HG03039 (cell line): Measurements from ENCODE around the gene PRM2.

Experiments
- ATAC-seq: cut with Tn5 transposase; IDR thresholded peaks from one replicate; pipeline ENCODE4 v1.9.1; 2021; ENCODE audit warnings: mild to moderate bottlenecking, moderate library complexity; ENCODE audit not compliant: unreplicated experiment

PRM2 gene

DNA sequence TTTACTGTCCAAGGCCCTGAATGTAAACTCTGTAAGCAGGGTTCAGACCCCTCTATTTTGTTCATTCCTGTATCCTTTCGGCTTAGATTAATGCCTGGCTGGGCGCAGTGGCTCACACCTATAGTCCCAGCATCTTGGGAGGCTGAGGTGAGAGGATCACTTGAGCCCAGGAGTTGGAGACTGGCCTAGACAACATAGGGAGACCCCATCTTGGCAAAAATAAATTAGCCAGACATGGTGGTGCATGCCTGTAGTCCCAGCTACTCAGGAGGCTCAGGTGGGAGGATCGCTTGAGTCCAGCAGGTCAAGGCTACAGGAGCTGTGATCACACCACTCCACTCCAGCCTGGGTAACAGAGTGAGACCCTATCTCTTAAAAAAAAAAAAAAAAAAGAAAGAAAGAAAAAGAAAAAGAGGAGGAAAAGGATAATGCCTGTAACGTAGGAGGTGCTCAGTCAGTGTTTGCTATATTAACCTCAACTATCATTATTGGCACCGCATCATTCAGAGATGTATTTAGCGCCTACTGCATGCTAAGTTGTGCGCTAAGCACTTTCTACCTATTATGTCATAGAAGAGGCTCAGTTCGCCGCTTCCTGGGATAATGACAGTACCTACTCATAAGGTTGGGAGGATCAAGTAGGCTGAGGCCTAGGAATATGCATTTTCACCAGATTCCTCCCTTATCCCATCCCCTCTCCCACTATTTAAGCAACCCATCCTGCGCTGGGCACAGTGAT lies 25.3 kb downstream of the PRM2 start:
- ATAC-seq: no peak

GRCh38 chr16:11250091-11250785 lies 26.0 kb downstream of the PRM2 start:
- ATAC-seq: no peak

GRCh38 chr16:11249233-11250061 lies 26.8 kb downstream of the PRM2 start:
- no peak for ATAC-seq

GRCh38 chr16:11248133-11248532 lies 28.1 kb downstream of the PRM2 start:
- ATAC-seq: no peak

DNA sequence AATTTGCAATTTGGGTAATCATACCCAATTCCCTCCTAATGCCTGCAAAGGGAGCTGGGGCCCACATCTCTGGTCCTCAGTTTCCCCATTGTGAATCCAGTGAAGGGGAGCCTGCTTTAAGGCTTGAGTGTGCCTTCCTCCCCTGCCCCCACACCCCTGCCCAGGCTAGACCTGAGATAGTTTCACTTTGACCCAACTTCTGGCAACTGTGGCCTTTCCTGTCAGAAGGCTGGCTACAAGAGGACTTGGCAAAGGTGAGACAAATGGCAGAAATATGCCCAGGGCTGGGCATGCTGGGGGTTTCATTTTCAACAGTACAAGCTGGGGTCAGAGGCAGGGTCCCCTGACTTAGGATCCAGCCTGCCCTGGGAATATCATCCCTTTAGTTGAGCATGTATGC lies 30.3 kb downstream of the PRM2 start:
- no peak for ATAC-seq

DNA sequence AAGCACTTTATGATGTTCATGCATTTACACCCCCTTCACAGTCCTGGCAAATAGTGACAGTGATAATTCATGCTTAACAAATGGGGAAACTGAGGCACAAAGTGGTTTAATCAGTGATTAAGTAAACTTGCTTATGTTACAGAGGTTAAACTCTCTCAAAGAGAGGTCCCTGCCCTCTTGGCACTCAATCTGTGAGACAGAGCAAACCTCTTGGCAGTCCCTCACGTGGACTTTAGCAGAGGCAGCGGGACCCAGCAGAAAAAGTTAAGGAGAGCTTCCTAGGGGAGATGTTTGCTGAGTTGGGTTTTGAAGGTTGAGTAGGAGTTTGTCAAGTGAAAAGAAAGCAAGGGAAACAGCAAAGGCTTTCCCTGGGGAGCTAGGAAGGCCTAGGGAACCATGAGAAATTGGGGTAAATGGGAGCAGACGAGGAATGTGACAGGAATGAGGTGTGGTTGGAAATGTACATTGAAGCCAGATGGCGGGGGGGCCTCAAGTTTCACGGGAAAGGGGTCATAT lies 31.0 kb downstream of the PRM2 start:
- ATAC-seq: no peak

DNA sequence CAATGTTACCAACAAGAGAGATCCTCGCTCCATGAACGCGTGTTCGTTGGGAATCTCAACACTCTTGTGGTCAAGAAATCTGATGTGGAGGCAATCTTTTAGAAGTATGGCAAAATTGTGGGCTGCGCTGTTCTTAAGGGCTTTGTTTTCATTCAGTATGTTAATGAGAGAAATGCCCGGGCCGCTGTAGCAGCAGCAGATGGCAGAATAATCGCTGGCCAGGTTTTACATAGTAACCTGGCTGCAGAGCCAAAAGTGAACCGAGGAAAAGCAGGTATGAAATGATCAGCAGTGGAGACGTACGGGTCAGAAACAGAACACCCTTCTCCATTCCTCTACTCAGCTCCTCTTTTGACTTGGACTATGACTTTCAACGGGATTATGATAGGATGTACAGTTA lies 33.6 kb downstream of the PRM2 start:
- ATAC-seq: no peak

DNA sequence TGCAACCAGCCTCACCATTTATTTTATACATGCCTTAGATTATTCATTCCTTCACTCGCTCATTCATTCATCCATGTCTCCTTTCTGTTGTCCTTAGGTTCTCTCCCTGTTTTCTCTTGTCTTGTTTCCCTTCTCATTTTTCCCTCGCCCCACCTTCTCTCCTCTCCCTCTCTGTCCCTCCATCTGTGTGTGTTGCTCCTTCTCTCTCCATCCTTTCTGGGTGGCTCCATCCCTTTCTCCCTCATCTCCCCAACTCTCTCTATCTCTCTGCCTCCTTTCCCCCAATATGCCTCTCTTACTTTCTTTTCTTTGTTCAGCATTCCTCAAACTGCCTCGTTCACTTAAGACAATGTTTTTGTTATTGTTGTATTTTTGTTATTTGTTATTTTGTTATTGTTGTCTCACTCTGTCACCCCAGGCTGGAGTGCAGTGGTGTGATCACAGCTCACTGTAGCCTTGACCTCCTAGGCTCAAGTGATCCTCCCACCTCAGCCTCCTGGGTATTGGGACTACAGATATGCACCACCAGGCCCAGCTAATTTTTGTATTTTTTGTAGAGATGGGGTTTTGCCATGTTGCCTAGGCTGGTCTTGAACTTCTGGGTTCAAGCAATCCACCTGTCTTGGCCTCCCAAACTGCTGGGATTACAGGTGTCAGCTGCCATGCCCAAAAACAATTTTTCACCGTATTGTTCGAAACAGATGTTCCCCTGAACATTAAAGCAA lies 34.6 kb downstream of the PRM2 start:
- ATAC-seq: no peak

DNA sequence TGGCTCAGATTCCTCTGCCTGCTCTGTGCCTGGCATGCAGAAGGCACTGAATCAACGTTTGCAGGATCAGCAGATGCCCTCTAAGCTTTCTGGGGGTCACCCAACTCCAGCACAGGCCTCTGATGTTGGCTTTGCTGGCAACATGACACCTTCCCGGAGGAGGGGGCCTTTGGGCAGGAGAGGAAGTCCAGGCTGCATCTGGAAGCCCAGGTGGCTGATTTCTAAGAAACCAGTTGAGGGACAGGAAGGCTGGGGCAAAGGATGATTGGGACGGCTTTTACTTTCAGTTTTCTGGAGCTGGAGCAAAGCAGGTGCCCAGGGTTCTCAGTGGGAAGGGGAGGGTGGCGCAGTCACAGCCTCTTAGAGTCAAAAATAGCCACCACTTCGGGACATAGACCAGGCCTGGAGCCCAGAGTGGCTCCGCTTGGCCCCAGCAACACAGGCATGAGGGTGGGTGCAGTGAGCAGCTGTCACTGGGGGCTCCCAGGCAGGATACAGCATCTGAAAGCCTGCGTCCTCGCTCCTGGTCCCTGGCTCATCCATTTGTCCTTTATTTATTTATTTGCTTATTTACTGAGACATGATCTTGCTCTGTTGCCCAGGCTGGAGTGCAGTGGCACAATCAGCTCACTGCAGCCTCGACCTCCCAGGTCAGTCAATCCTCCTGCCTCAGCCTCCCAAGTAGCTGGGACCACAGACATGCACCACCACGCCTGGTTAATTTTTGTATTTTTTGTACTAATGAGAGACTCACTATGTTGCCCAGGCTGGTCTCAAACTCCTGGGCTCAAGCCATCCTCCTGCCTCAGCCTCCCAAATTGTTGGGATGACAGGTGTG lies 35.4 kb downstream of the PRM2 start:
- ATAC-seq: no peak

DNA sequence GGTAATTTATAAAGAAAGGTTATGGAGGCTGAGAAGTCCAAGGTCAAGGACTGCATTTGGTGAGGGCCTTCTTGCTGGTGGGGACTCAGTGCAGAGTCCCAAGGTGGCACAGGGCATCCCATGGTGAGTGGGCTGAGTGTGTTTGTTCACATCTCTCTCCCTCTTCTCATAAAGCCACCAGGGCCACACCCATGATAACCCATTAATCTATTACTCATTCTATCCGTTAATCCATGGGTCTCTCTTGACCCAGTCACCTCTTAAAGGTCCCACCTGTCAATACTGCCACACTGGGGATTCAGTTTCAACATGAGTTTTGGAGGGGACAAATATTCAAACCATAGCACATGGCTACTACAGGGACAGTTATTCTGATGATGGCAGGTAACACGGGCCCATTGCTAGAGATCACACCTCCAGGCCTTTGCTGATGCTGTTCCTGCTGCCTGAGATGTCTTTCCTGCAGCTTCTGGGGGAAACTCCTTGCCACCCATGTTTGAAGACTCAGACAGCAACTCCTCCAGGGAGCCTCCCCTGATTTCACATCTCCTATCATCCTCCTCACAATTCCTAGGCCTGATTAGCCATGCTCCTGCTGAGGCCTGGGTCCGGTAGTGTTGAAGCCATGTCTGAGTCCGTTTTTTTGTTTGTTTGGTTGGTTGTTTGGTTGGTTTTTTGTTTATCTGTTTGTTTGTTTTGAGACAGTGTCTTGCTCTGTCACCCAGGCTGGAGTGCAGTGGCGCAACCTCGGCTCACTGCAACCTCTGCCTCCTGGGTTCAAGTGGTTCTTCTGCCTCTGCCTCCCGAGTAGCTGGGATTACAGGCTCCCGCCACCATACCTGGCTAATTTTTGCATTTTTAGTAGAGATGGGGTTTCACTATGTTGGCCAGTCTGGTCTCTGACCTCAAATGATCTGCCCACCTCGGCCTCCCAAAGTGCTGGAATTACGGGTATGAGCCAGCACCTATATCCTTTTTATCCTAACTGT lies 36.3 kb downstream of the PRM2 start:
- no peak for ATAC-seq

DNA sequence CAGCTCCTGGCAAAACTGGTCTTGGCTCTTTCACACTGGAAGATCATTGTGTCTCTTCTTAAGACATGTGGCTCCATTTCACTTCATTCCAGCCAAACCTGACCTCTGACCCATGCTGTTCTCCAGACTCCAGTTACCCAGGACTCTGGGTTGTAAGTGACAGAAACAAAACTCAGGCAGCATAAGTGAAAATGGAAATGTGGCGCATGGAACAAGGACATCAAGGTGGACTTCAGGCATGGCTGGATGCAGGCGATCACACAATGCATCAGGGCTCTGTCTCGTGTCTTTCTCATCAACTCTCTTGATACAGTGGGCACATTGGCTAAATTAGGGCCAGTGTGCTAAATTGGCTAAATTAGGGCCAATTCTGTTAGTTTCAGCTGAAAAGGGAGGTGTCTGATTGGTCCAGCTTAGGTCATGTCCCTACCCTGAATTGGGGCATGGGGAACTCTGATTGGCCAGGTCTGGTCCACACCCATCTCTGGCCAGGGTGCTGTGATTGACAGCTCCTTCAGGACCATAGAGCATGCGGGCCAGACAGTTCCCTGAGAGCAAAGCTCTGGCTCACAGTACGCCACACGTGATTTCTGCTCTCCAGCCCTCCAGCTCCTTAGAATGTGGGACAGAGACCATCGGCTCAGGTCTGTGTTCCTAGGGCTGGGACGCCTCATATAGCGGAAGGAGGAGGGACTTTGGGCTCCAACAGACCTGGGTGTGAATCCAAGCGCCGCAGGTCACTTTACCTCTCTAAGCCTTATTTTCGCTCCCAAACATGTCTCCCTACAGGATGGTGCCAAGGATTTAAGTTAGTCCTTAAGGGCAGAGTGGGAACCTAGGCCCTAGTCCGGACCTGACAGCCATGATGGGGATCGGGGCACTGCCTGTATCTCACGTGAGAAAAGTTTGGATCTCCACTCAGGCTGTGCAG lies 37.7 kb downstream of the PRM2 start:
- ATAC-seq: no peak

DNA sequence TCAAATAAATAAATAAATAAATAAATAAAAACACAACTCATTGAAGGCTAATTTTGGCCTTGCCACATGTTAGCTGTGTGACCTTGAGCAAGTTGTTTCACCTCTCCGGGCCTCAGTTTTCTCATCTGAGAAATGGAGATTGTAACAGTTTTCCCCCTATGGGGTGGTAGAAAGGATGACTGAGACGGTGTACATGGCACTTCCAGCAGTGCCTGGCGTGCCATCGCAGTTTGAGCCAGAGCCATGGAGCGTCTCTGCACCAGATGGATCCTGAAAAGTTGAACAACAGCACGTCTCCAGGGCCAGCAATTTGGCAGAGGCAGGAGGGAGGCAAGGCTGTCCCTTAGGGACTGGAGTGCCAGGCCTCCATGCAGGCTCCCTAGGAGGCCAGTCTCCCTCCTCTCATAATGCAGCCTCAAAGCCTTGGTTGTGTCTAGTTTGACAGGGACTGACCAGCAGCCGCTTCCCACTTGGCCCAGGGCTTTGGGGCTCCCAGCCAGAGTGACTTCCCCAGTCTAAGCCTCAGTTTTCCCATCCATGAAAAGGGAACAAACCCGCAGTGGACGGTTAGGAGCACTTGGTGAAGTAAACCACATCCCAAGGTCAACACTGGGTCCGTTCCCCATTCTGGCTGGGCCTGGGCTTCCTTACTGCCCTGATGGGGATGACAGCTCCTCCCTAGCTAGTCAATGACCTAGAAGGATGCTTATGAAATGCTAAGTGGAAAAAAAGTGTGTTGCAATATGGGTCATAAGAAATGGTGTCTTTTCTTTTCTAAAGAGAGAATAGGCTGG lies 39.6 kb downstream of the PRM2 start:
- no peak for ATAC-seq

DNA sequence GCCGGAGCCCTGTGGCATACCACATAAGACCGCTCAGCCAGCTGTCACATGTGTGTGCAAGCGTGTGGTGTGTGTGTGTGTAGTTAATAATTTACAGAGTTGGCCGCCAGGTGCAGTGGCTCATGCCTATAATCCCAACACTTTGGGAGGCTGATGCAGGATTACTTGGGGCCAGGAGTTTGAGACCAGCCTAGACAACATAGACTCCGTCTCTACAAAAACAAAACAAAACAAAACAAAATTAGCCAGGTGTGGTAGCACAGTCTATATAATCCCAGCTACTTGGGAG lies 40.6 kb downstream of the PRM2 start:
- no peak for ATAC-seq

DNA sequence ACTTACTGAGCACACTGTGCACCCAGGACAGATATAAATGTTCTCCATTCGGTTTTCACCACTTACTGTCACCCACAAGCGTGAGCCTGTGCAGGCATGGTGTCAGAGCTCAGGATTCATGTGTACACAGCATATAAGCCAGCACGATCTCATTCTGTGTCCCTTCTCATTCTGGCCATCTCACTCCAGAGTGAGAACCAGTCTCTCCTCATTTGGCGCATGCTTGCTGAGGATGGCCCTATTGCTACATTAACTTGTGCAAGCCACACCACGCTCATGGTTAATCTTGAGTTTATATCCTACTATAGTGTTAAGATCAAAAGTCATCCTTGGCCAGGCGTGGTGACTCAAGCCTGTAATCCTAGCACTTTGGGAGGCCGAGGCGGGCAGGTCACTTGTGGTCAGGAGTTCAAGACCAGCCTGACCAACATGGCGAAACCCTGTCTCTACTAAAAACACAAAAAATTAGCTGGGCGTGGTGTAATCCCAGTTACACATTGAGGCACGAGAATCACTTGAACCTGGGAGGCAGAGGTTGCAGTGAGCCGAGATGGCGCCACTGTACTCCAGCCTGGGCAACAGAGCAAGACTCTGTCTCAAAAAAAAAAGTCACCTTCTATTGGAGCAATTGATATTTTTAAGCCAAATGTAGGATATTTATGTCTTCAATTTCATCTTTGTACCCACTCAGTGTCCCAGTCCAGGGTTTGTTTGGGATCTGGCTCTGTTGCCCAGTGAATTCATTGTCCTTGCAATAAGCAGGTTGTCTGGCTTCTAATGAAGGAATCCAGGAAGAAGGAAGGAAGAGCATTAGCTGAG lies 41.2 kb downstream of the PRM2 start:
- ATAC-seq: no peak

GRCh38 chr16:11233727-11234376 lies 42.4 kb downstream of the PRM2 start:
- no peak for ATAC-seq
